Measurements from ENCODE around the gene TSEN34.
"Not testable (repeated sequence)": the region's sequence is repeated elsewhere in the genome, so short reads cannot be mapped to it uniquely, and the experiment has no call there.

The TSEN34 gene

DNA sequence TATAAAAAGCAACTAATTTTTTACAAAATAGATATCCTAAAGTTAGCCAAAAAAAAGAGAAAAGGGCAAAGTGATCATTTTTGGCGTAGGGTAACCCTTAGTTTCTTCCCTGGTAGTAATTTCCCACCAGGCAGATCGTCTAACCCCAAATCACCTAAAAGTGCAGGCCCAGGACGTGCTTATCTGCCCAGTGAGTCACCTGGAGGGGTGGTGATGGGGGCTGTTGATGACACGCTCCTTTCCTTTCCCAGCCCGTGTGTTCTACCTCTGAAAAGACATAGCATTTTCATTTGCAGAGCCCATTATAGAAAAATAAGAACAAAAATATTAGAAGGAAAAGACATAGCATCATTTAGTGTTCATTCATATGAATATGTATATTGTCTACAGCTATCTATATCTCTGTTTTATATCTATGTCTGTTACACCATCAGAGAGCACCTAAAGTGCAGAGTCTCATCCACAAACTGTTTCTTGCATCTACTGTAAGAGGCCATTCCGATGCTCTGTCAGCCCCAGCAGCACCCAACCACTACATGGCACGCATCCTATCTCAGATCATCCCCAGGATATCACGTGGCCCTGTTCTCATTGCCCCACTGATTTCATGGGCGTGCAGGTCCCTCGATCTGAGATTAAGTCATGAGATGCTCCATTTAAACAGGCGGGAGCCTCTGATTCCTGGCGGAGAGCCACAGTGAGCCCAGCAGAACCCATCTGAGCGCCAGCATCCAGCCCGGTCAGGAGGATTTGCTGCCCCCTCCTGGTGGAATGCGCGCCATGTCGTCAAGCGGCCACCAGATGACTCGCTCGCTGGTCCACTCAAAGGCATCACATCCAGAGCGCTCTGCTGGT lies 40.2 kb downstream of the TSEN34 start:
- peak; percentile 99 for TF ChIP-seq CTCF (IDR thresholded peaks at IDR 0.05; ENCODE audit: low read depth, low read length, missing control alignments)
- no peak overlapping the region for H3K4me3 ChIP-seq (replicated peaks; ENCODE audit: low read depth, low read length)
- DNase-seq (ENCODE audit: extremely low read depth, low read depth) = peak; percentile 52

- no peak for TF ChIP-seq CTCF (IDR thresholded peaks at IDR 0.05; ENCODE audit: low read depth, low read length, missing control alignments)
- no peak overlapping the region for H3K4me3 ChIP-seq (replicated peaks; ENCODE audit: low read depth, low read length)
- no peak for DNase-seq (ENCODE audit: extremely low read depth, low read depth)
Measured at GRCh38 chr19:54233941-54234340, 42.8 kb downstream of the TSEN34 start.

DNA sequence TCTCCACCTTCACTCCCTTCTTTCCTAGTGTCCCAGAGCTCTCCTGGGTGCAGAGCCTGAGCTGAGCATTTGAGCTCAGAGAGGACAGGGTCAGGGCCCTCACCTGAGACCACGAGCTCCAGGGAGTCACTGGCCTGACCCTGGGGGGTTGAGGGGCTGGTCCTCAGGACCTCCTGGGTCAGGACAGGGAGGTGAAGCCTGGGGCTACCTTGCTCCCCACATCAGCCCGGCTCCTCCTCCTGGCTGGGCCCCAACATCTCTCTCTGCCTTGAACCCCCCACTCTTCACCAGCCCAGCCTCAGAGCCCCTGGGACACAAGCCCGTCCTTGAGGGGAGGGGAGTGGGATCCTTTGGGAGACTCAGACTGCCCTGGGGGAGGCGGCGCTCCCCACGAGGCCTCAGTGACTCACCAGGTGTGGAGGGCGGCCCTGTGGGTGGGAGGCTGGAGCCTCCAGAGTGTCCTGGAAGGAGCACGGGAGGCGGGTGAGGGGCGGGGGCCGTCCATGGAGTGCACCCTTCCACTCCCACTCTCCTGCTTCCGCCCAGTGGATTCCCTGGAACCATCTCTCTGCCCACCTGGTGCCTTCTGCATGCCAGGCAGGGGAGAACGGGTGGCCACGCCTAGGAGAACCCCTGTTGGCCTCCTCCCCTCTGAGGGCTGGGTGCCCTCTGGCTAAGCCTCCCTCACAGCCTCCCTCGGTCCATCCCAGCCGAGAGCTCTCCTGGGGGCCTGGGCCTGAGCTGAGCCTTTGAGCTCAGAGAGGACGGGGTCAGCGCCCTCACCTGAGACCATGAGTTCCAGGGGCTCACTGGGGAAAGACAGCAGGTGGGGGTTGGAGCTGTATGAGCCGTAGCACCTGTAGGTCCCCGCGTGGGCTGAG lies 48.6 kb downstream of the TSEN34 start:
- not testable (repeated sequence) for DNase-seq (ENCODE audit: extremely low read depth, low read depth); H3K4me3 ChIP-seq (replicated peaks; ENCODE audit: low read depth, low read length)

GRCh38 chr19:54240372-54241336 lies 49.5 kb downstream of the TSEN34 start:
- DNase-seq (ENCODE audit: extremely low read depth, low read depth) = not testable (repeated sequence)

GRCh38 chr19:54242234-54242633 lies 51.1 kb downstream of the TSEN34 start:
- not testable (repeated sequence) for DNase-seq (ENCODE audit: extremely low read depth, low read depth); H3K4me3 ChIP-seq (replicated peaks; ENCODE audit: low read depth, low read length)

More at GRCh38 chr19:54240372-54241336, 49.5 kb downstream of the TSEN34 start:
- not testable (repeated sequence) for H3K4me3 ChIP-seq (replicated peaks; ENCODE audit: low read depth, low read length)

DNA sequence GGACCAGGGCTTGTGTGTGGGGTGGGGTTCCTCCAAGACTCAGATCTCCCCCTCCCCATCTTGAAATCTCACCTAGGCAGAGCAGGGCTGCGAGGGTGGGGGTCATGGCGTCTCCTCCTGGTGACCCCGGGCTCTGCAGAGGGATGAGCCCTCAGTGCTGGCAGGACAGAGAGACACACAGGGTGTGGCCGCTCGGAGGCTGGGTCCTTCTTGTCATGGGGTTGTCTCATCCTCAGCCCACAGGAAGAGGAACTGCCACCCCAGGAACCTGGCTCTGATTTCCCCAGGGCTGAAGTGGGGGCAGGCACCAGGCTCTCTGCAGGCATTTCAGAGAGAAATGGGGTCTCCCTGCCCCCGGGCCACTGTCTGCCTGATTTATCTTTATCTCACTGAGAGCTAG lies 51.5 kb downstream of the TSEN34 start, which contains the start of gene LILRA6:
Gene LILRA6, minus strand, starts transcription at position 145 of the 400 bp plus-strand sequence.
- not testable (repeated sequence) for DNase-seq (ENCODE audit: extremely low read depth, low read depth)

GRCh38 chr19:54243809-54244208 lies 52.7 kb downstream of the TSEN34 start:
- H3K4me3 ChIP-seq (replicated peaks; ENCODE audit: low read depth, low read length); DNase-seq (ENCODE audit: extremely low read depth, low read depth): not testable (repeated sequence)

More for the DNA sequence above, 51.5 kb downstream of the TSEN34 start, which contains the start of gene LILRA6:
- H3K4me3 ChIP-seq (replicated peaks; ENCODE audit: low read depth, low read length) = not testable (repeated sequence)
